ENCODE measurements around the gene SLC25A33.

The SLC25A33 gene

DNA sequence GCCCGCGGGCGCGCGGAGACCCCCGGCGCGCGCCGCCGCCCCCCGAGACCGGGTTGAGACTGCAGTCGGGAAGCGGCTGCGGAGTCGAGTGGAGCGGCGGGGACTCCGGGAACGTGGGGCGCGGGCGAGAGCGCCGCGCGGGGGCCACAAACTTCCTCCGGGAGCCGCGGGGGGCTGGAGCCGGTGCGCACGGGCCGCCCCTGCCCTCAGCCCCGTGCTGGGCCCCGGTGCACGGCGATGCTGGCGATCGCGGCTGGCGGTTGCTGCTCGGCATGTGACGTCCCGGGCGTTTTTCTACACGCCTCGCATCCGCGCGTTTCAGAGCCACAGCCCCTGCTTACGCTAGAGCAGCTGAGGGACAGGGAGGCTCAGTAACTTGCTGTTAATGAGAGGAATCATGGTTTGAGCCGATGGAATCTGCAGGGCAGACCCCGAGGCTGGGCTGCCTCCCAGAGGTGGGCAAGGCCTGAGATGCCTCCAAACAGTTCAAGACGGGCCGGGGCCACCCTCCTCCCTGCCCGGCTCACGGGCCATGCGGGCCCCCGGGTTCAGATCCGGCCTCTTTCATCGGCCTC lies 50.0 kb downstream of the SLC25A33 start:
- DNase-seq, result peak; percentile 31 to 59 (median 39)

DNA sequence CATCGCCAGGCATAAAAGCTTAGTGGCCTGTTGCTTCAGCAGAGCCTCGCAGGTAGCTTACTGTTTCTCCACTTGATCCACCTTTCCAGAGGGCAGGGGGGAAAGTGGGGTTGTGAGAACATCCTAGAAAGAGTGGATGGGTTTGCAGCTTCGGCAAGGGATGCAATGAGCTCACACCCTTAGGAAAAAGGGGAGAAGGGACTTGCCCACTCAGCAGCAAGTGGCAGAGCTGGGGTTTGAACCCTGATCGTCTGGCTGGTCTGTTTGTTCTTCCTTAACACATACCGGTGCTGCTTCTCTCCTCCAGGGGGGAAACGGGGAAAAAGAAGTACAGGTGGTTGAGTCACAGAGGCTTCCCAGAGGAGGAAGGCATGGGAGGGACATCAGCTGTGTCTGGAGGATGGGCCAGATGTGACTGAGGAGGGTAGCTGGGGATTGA lies 50.5 kb downstream of the SLC25A33 start:
- peak in 1 of 3 donors; percentile 15 for DNase-seq

DNA sequence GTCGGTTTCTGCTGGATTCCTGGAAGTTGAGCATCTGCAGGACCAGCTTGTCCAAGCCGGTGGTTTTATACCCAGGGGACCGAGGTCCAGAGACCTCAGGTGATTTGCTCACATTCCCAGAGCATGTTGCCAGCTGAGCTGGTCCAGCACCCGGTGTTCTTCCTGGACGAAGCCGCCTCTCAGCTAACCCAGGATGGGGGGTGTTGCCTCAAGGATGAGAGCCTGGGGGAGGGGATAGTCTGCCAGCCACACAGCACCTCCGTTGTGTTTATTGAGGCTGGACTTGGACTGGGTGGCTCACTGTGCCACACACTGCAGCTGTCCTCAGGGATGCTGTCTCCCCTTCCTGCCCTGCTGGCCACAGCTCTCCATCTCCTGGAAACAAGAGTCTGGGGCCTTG lies 50.9 kb downstream of the SLC25A33 start:
- no peak for DNase-seq

DNA sequence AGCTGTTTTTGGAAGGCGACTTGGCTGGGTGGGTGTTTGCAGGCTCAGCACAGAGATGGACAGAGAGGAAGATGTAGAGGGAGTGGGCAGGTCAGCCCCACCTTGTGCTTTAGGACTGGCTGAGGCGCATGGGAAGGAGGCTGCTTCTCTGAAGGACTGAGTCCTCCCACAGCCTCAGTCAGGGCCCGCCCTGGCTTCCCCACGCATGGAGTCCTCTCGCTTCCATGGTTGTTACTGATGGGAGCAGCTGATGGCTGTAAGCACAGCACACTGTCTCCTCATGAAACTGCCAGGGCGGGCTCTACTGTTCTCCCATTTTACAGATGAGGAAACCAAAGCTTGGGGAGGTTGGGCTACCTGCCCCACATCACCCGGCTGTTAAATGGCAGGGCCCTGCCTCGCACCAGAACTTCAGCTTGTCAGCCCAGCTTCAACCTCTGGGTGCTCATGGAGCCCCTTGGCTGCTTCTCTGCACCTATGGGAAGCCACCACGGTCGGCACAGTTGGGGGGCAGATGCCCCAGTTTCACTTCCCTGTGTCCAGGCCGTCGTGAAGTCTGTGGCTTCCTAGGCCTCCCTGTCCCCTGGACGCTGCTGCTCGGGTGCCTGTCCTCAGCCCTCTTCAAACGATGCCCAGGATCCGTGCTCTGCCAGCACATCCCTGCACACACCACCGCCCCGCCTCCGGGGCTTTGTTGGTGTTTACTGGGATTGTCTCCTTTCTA lies 51.8 kb downstream of the SLC25A33 start:
- peak; percentile 21 to 33 (median 28) for DNase-seq

DNA sequence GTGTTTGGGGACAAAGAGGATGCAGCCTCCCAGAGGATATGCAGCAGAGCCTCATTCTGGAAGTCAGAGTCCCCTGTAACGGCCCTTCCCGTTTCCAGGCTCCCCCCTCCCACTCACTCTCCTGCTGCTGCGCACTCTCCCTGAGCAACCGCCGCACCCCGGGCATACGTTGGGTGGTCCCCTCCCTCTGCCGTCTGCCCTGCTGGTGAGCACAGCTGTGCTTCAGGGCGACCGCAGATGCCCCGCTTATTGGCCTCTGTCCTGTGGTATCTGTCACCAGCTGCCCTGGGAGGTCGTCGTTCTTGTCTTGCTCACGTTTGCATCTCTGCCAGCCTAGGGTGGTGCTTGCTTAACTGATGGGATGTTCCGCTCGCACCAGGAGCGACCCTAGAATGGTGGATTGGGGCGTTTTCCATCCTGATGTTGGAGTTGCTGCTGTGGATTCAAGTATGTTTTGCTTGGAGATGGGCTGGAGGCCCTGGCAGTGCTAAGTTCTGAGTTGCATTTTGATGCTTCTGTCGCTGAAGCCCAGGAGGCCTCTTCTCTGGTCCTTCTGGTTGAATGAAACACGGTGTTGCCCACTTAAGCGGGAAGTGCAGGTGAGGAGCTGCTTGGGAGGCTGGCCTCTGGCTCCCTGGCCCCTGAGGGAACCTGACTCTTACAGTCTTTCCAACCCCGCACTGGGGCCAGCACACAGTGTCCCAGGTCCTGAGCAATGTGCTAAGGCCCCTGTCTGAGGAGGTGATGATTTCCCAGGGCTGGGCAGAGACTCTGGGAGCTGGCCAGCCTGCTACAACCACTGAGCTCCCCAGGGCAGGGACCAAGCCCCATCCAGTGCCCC lies 52.6 kb downstream of the SLC25A33 start:
- DNase-seq, result peak; percentile 37 to 63 (median 47)

DNA sequence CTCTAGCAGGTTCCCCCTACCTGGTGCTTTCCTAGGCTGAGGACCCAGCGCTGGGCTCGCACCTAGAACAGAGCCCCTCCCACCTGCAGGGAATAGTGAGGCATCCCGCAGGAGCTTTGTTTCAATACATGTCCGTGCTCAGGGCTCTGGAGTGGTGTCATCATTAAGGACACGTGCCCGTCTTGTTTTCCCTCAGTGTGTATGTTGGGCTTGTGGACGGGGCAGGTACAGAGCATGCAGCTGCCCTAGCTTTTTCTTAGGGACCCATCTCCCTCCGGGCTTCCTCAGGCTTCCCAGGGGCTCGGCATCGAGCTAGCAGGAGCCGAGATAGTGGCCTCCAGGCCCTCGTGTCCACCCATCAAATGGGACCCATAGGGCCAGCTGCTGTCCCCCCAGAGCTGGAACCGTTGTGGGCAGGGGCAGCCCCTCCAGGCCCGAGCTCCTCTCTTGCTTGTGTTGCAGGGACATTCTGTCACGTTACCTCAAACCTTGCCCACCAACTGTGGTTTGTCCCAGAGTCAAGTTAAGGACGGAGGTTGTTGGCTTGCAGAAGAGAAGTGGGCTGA lies 53.3 kb downstream of the SLC25A33 start:
- no peak for DNase-seq

DNA sequence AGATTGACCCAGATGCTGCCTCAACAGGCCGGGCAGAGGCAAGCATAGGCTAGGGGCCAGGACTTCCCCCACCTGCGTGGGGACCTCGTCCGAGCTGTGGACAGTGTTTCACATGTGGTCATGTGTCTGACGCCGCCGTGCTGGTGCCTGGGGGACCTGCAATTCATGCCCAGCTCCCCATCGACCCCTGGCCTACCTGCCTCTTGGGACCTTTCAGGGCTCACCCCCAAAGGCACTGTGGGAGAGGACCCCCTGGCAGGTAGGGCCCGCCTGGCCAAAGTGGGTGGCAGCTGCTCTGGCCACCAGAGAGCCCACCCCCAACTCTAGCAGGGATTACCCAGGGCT lies 53.9 kb downstream of the SLC25A33 start:
- no peak for DNase-seq

DNA sequence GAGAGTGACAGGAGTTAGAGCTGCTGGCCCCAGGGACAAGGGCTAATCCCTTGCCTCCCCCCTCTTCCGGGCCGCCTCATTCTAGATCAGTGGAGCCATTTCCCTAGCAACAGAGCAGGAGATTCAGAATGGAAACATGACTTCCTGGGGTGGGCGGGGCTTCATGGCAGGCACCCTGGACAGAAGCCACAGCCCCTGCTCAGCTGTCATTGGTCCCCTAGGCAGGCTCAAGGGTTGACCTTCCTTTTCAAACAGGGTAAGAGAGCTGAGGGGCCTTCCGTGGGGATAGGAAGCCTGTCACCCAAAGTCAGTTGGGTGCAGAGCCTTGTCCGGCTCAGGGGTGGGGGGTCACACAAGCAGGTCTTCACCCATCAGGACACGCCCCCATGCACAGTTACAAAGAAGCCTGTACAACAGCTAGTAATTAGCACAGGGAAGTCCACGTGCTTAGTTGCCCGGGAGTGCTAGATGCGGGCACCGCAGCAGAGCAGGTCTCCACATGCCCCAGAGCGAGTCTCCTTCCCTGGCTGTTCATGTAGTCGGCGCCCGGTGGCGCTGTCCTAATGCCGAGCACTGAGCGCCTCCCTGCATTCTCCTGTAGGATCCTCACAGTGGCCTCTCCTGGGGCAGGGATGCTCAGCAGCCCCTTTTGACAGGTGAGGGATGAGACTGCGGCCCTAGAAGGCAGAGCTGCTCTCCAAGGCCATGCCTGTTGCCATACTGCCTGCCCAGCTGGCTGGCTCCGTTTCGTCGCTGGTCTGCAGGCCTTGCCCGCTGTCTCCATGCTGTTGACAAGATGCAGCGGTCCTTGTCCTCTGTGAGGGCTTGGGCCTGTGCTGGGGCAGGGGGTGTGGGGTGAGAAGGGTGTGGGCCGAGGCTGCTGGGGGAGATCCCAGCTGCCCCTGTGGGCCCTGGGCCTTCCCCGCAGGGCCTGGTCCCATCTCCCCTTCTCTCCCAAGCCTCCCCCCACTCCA lies 54.5 kb downstream of the SLC25A33 start:
- DNase-seq, result peak; percentile 88 to 92 (median 90)

DNA sequence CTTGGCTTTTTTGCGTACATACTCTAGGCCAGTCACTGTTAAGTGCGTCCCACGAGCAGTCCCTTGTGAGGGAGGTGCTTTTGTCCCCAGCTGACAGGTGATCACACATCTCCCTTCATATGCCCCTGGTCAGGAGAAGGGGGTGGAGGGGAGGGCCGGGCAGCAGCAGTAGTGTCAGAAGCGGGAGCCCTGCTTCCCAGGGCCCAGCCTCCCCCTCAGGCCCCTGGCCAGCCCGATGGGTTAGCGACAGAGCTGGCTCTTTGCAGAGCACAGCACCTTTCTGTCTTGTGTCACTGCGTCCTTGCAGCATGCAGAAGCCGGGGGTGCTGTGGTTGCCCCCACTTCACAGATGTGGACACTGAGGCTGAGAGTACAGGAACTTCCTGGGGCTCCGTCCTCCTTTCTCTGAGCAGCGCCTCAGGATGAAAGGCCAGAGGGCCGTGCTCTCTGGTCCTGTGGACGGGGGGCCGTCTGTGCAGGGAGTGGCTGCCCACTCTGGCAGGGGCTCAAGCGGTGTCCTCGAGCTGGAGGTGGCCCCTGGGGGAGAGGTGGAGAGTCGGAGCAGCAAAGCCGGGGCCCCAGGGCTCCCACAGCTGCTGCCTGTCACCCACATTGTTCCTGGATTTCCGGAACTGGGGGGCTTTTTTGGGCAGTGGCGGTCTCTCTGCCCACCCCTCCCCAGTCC lies 55.3 kb downstream of the SLC25A33 start:
- DNase-seq, result no peak

DNA sequence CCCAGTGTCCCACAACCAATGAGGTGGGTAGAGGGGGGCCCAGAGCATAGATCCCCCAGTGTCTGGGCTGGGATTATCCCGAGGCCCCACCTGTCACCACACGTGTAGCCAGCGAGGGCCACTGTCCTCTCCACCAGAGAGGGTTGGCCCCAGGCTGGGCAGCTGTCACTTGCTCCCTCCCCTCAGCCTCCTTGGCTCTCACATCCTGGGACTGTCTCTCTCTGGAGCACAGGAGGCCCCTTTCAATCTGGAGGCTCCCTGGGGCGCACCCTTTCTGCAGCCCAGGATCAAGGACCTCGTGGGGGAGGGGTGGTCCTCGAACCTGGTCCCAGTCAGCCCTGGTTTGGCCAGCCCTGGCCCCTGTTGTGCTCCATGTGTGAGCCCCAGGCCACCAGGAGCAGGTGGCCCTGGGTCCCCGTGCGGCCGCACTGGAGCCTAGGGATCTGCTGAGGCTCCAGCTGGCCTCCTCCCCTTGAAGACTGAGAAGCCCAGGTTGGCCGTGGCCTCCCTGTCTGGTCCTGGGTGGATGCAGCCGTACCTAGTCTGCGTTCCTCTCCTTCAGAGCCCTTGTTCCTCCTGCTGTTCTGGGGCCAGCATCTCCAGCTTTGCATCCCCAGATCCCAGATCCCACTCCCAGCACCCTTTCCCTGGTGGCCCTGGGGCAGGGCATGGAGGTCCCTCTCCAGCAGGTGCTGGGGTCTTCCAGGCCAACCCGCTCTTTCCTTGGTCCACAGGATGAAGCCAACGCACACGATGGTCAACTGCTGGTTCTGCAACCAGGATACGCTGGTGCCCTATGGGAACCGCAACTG lies 56.1 kb downstream of the SLC25A33 start:
- DNase-seq, result no peak

DNA sequence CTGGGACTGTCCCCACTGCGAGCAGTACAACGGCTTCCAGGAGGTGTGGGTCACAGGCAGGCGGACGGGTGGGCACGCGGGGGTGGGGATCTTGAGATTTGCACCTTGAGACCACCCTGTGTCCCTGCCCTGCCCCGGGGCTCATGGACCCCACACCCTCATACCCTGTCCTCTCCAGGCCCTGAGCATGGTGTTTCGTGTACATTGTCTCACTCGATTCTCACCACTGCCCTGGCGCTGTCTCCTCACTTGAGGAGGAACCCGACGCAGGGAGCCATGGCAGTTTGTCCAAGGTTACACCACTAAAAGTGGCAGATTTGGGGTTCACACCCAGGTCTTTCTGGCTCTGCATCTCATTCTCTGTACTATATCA lies 56.7 kb downstream of the SLC25A33 start:
- no peak for DNase-seq

DNA sequence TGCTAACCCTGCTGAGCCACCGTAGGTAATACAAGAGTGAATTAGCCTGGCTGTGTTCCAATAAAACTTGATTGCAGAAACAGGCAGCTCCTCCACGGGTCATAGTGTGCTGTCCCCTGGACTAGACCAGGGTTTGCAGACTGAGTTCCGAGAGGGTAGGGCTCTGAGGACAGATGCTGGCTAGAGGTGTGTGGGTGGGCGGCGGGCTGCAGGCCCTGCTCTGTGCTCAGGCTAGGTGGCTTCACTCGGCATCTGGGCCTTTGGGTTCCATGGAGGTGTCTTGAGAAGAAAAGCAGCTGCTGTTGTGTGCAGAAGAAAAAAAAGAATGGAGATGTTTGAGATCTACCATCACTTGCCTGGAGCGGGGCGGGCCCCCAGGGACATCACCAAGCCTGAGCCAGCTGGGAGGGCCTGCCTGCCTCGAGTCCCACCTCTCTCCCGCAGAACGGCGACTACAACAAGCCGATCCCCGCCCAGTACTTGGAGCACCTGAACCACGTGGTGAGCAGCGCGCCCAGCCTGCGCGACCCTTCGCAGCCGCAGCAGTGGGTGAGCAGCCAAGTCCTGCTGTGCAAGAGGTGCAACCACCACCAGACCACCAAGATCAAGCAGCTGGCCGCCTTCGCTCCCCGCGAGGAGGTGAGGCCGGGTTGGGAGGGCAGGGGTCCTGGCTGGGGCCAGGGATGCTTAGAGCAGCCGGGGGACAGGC lies 57.3 kb downstream of the SLC25A33 start:
- no peak for DNase-seq

DNA sequence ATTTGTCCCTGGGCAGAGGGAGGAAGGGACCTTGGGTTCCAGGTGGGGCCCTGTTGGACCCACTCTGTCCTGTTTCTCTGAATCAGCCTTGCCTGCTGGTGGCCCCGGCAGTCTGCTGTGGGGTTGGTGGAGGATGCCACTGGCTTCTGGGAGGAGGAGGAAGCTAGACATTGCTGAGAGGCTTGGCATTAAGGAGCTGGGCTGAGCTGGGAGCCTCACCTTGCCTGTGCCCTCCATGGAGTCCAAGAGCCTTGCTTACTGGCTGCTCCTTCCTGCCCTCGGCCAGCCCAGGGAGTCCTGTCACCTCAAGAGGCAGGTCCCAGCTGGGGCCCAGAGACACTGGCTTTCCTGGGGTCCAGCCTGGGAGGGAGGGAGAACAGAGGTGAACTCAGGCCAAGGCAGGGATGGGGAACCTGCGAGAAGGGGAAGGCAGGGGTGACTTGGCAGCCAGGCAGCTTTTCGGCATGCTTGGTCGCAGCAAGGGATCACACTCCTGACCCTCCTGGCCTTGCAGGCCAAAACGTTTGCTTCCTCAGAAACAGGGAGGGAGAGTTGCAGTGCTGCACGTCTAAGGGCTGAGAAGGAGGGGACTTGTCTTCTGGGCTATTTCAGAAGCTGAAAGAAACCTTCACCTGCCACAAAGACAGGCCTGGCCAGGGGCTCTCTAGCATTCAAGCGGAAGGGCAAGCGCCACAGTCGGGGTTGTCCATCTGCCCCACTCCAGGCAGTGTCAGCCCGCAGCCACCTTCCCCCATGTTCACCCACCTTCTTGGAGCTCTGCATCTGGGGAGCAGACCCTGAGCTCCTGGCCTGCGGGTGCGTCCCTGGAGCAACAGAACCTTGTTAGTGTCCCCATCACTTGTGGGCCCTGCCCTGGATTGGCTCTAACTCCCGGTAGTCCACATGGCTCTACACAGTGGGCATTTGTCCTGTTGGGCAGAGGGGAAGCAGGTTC lies 58.4 kb downstream of the SLC25A33 start:
- DNase-seq, result no peak

DNA sequence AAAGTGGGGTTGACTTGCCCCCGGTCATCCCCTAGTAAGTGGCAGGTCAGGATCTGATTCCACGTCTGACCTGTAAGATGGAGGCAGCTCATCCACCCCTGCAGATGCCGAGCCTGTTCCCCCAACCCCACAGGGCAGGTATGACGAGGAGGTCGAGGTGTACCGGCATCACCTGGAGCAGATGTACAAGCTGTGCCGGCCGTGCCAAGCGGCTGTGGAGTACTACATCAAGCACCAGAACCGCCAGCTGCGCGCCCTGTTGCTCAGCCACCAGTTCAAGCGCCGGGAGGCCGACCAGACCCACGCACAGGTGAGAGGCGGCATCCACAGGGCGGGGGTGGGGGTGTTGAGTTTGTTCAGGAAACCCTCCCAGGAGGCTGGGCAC lies 59.0 kb downstream of the SLC25A33 start:
- DNase-seq, result no peak

DNA sequence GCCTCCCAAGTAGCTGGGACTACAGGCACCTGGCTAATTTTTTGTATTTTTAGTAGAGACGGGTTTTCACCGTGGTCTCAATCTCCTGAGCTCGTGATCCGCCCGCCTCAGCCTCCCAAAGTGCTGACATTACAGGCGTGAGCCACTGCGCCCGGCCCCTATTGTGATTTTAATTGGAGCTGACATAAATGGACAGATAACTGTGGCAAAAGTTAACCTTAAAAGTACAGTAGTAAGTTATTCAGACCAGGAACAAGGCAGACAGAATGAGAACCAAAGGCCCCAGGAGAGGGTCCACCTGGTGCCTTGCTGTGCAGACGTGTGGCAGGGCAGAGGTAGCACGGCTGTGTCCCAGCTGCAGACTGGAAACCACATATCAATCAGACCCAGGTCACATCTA lies 60.5 kb downstream of the SLC25A33 start:
- DNase-seq, result no peak

DNA sequence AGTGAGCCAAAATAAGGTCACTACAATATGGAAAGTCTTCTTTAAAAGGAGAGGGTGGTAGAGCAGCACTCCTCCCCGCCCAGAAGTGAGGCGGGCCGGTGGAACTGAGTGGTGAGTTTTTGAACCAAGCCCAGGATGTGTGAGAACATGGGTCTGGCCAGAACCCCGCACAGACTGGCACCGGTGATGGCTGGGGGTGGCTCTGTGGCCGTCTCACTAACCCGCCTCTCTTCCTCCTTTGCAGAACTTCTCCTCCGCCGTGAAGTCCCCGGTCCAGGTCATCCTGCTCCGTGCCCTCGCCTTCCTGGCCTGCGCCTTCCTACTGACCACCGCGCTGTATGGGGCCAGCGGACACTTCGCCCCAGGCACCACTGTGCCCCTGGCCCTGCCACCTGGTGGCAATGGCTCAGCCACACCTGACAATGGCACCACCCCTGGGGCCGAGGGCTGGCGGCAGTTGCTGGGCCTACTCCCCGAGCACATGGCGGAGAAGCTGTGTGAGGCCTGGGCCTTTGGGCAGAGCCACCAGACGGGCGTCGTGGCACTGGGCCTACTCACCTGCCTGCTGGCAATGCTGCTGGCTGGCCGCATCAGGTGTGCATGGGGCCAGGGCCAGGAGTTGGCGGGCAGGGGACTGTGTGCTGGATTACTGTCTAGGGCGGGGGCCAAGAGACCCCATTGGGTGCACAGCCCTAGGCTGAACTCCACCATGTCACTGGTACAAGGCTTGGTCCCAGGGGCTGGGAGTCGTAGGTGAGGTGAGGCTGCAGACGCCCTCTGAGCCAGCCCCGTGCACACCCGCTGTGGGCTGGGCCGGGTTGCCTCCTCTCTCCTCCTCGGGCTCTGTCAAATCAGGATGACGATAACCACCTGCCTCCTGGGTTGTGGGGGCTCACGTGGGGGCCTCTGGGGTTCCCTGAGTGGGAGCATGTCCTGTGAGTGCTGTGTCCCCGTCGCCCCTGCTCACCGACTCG lies 61.9 kb downstream of the SLC25A33 start:
- no peak for DNase-seq

DNA sequence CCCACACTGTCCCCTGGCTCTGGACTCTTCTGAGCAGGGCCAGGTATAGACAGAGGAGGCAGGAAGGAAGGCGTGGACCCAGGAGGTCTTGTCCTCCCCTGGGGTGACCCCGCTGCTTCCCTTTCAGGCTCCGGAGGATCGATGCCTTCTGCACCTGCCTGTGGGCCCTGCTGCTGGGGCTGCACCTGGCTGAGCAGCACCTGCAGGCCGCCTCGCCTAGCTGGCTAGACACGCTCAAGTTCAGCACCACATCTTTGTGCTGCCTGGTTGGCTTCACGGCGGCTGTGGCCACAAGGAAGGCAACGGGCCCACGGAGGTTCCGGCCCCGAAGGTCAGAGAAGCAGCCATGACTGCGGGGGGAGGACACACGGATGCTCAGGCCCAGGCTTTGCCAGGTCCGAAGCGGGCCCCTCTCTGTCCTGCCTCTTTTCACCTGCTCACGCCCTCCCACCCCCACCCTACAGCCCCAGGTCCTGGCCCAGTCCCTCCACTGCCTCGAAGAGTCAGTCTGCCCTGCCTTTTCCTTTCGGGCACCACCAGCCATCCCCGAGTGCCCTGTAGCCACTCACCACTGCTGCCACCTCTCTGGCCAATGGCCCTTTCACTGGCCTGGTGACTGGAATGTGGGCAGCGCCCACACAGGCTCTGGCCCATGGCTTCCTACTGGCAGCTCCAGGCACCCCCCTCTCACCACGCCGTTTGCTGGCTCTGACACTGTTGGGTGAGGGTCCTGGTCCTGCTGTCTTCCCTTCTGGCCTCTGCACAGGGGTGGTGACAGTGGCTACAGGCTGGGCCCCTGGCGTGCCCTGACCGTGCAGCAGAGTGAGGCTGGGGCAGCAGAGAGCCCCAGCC lies 62.9 kb downstream of the SLC25A33 start:
- no peak for DNase-seq

Measured in suppressor macrophage treated with lipopolysaccharide for 1 hour (primary cell).